CD4-positive, CD25-positive, alpha-beta regulatory T cell (primary cell): ENCODE results near the gene GLDN. TPM values are rescaled to one million over a fixed set of nuclear protein-coding genes. Genes with fewer than 3 reads are reported as not detected.
"Not testable (repeated sequence)": the region's sequence is repeated elsewhere in the genome, so short reads cannot be mapped to it uniquely, and the experiment has no call there.

Experiments
- ATAC-seq, 2 donors: fragments of 150-1000 bp; cut with Tn5 transposase; one replicate each; pipeline ENCODE4 v1.10.0; 2021; ENCODE audit warnings: low read depth in 2 of 2, moderate number of reproducible peaks in 2 of 2, moderate library complexity in 1 of 2
- DNase-seq, 3 donors: peaks; one replicate each; pipeline versions ENCODE4 v3.0.0 to v3.0.0-alpha.2; 2012 to 2022; ENCODE audit warnings: mixed read lengths in 1 of 3
- H3K27ac ChIP-seq: one replicate; pipeline ENCODE4 v1.7.0; 2013; ENCODE audit warnings: mild to moderate bottlenecking, low read length; ENCODE audit not compliant: insufficient read depth, poor library complexity, severe bottlenecking
- H3K27me3 ChIP-seq: one replicate; pipeline ENCODE4 v1.7.0; 2013; ENCODE audit warnings: low read length; ENCODE audit not compliant: control insufficient read depth, insufficient read depth
- H3K36me3 ChIP-seq: one replicate; pipeline ENCODE4 v1.7.0; 2013; ENCODE audit warnings: mild to moderate bottlenecking, low read length, moderate library complexity; ENCODE audit not compliant: control insufficient read depth, insufficient read depth
- H3K4me1 ChIP-seq: 2 replicates; pipeline ENCODE4 v1.7.0; 2013; ENCODE audit warnings: mild to moderate bottlenecking, low read length; ENCODE audit not compliant: insufficient read depth, control insufficient read depth, poor library complexity, severe bottlenecking
- H3K4me3 ChIP-seq: one replicate; pipeline ENCODE4 v1.7.0; 2013; ENCODE audit warnings: low read depth, mild to moderate bottlenecking, low read length, moderate library complexity
- H3K9me3 ChIP-seq, 2 experiments: 1 replicate in 1 of 2; 2 replicates in 1 of 2; pipeline ENCODE4 v1.7.0; 2013; ENCODE audit warnings: low read length in 2 of 2, mild to moderate bottlenecking in 1 of 2, moderate library complexity in 1 of 2; ENCODE audit not compliant: control insufficient read depth in 2 of 2
- H3K27ac Mint-ChIP-seq, 3 donors: one replicate each; pipeline ENCODE4 v1.8.0; 2020 to 2022; ENCODE audit warnings: mild to moderate bottlenecking in 3 of 3, mixed read lengths in 3 of 3, moderate library complexity in 2 of 3
- H3K27me3 Mint-ChIP-seq: one replicate; pipeline ENCODE4 v1.8.0; 2022; ENCODE audit warnings: mild to moderate bottlenecking, mixed read lengths
- H3K36me3 Mint-ChIP-seq: one replicate; pipeline ENCODE4 v1.8.0; 2020; ENCODE audit warnings: mixed read lengths
- H3K4me1 Mint-ChIP-seq, 4 donors: one replicate each; pipeline ENCODE4 v1.8.0; 2020 to 2022; ENCODE audit warnings: mixed read lengths in 4 of 4, mild to moderate bottlenecking in 1 of 4
- H3K4me3 Mint-ChIP-seq, 4 donors: one replicate each; pipeline ENCODE4 v1.8.0; 2020 to 2022; ENCODE audit warnings: mild to moderate bottlenecking in 4 of 4, mixed read lengths in 4 of 4, moderate library complexity in 3 of 4
- H3K9me3 Mint-ChIP-seq, 7 donors: one replicate each; pipeline ENCODE4 v1.8.0; 2020 to 2022; ENCODE audit warnings: mixed read lengths in 7 of 7, mild to moderate bottlenecking in 3 of 7, moderate library complexity in 2 of 7
- polyA plus RNA-seq, 4 donors: library from polyadenylated mRNA; unstranded; fragments of 300-500 nt; fragmentation: Illumina TruSeq; gene quantifications; one replicate each; pipeline ENCODE4 v1.2.3, GENCODE V29; 2021
- total RNA-seq: library from RNA; stranded (reverse); gene quantifications from one replicate; pipeline ENCODE4 v1.2.3, GENCODE V29; 2022

GLDN gene
- total and polyA plus RNA-seq, 5 donors from 2014 or later = not detected

DNA sequence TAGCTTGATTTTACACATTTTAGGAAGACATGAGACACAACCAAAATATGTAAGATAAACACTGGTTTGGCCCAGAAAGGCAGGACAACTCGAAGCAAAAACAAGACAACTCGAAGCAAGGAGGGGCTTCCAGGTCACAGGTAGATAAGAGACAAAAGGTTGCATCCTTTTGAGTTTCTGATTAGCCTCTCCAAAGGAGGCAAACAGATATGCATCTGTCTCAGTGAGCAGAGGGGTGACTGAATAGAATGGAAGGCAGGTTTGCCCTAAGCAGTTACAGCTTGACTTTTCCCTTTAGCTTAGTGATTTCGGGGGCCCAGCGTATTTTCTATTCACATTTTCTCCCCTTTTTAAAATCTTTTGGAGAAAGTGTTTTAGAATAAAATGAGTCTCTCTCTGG lies 74.7 kb downstream of the GLDN start:
- peaks cover 0 to 4% (median 0%) of the 10 kb centered on the region in 7 donors for H3K9me3 Mint-ChIP-seq
- ATAC-seq (no peak), DNase-seq (no peak)
- Histone ChIP-seq H3K4me1 (no peaks in the 10 kb centered on the region), H3K36me3 (no peaks in the 10 kb centered on the region), H3K27ac (no peak overlapping the region), H3K4me3 (no peak overlapping the region), H3K27me3 (no peaks in the 10 kb centered on the region), H3K9me3 (no peaks in the 10 kb centered on the region)
- no peaks in the 10 kb centered on the region for H3K36me3 Mint-ChIP-seq
- no peaks in the 10 kb centered on the region for H3K4me1 Mint-ChIP-seq
- H3K27ac Mint-ChIP-seq = no peak overlapping the region
- peaks cover 4% of the 10 kb centered on the region for H3K27me3 Mint-ChIP-seq
- H3K4me3 Mint-ChIP-seq = no peak overlapping the region

DNA sequence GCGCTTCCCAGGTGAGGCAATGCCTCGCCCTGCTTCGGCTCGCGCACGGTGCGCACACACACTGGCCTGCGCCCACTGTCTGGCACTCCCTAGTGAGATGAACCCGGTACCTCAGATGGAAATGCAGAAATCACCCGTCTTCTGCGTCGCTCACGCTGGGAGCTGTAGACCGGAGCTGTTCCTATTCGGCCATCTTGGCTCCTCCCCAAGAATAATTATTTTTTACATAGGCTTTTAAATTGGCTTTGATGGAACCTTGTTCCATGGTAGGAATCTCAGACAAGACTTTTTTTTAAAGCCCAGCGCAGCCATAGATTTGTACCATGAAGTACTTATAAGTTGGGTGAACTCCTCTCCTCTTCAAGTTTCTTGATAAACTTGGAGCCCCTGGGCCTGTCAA lies 81.6 kb downstream of the GLDN start:
- not testable (repeated sequence) for ATAC-seq, H3K4me3 Mint-ChIP-seq, H3K36me3 ChIP-seq, H3K27ac ChIP-seq, H3K4me1 Mint-ChIP-seq, DNase-seq, H3K36me3 Mint-ChIP-seq, H3K27ac Mint-ChIP-seq, H3K4me3 ChIP-seq, H3K9me3 ChIP-seq, H3K27me3 ChIP-seq, H3K9me3 Mint-ChIP-seq, H3K27me3 Mint-ChIP-seq, H3K4me1 ChIP-seq

DNA sequence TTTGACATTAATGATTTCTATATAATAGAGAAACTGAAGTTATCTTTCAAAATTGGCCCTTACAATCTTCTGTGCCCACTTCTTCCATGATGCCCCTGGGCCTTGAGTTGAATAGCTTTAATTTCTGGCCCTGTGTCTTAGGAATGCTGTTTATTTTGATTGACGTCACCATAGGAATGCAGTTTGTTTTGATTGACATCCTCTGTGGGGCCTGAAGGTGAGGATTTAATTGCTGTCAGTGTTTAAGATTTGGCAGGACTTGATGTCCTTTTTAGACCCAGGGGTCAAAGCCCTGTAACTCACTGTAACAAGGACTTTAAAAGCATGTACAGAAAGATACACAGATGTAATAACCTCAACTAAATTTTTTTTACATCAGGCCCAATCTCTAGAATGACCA lies 83.3 kb downstream of the GLDN start:
- Histone ChIP-seq H3K36me3 (no peaks in the 10 kb centered on the region), H3K9me3 (no peaks in the 10 kb centered on the region), H3K4me1 (no peaks in the 10 kb centered on the region), H3K4me3 (no peak overlapping the region), H3K27me3 (no peaks in the 10 kb centered on the region), H3K27ac (no peak overlapping the region)
- DNase-seq = no peak
- no peaks in the 10 kb centered on the region for H3K4me1 Mint-ChIP-seq
- H3K36me3 Mint-ChIP-seq = no peaks in the 10 kb centered on the region
- peaks cover 0 to 1% (median 0%) of the 10 kb centered on the region in 7 donors for H3K9me3 Mint-ChIP-seq
- H3K27ac Mint-ChIP-seq = no peak overlapping the region
- ATAC-seq = no peak
- no peaks in the 10 kb centered on the region for H3K27me3 Mint-ChIP-seq
- no peak overlapping the region for H3K4me3 Mint-ChIP-seq

DNA sequence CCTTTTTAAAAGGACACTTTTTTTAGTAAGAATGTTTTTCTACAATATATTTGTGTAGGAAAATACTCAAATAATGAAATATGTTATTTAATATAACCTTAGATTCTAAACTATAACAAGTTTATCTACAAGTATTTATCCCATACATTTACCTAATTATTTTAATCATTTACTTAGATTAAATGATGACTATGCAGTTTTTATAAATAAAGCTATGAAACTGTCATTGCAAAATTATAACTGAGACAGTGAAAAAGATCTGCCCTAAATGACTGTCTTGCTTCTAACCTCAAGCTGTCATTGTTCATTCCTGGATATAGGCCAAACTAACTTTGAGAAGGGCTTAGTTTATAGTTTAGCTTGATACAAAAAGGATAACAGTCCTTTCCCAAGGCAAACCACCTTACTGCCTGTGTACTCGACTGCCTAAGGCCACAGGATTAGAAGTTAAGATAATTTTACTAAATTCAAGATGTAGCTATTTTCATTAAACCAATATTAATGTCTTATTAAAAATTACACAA lies 84.1 kb downstream of the GLDN start:
- no peak overlapping the region for H3K4me3 ChIP-seq
- DNase-seq = no peak
- H3K27me3 ChIP-seq = no peaks in the 10 kb centered on the region
- Mint-ChIP-seq H3K9me3 (peaks cover 0 to 3% (median 0%) of the 10 kb centered on the region in 7 donors), H3K27ac (no peak overlapping the region), H3K27me3 (no peaks in the 10 kb centered on the region), H3K4me1 (no peaks in the 10 kb centered on the region), H3K4me3 (no peak overlapping the region), H3K36me3 (no peaks in the 10 kb centered on the region)
- no peaks in the 10 kb centered on the region for H3K4me1 ChIP-seq
- no peak overlapping the region for H3K27ac ChIP-seq
- H3K36me3 ChIP-seq = no peaks in the 10 kb centered on the region
- H3K9me3 ChIP-seq = no peaks in the 10 kb centered on the region
- ATAC-seq = no peak

DNA sequence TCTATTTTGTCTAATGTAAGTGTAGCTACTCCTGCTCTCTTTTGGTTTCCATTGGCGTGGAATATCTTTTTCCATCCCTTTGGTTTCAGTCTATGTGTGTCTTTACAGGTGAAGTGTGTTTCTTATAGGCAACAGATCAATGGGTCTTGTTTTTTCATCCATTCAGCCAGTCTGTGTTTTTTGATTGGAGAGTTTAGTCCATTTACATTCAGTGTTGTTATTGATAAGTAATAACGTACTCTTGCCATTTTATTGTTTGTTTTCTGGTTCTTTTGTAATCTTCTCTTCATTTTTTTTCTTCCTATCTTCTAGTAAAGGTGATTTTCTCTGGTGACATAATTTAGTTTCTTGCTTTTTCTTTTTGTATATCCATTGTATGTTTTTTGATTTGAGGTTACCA lies 97.1 kb downstream of the GLDN start:
- H3K4me1 ChIP-seq = no peaks in the 10 kb centered on the region
- no peak for ATAC-seq
- H3K27me3 Mint-ChIP-seq = peaks cover 14% of the 10 kb centered on the region
- no peaks in the 10 kb centered on the region for H3K9me3 ChIP-seq
- H3K4me3 ChIP-seq = no peak overlapping the region
- H3K27me3 ChIP-seq = no peaks in the 10 kb centered on the region
- H3K27ac Mint-ChIP-seq = no peak overlapping the region
- no peak for DNase-seq
- H3K9me3 Mint-ChIP-seq = peaks cover 0 to 3% (median 0%) of the 10 kb centered on the region in 7 donors
- H3K36me3 Mint-ChIP-seq = no peaks in the 10 kb centered on the region
- no peak overlapping the region for H3K27ac ChIP-seq
- no peak overlapping the region for H3K4me3 Mint-ChIP-seq
- no peaks in the 10 kb centered on the region for H3K36me3 ChIP-seq
- H3K4me1 Mint-ChIP-seq = no peaks in the 10 kb centered on the region

DNA sequence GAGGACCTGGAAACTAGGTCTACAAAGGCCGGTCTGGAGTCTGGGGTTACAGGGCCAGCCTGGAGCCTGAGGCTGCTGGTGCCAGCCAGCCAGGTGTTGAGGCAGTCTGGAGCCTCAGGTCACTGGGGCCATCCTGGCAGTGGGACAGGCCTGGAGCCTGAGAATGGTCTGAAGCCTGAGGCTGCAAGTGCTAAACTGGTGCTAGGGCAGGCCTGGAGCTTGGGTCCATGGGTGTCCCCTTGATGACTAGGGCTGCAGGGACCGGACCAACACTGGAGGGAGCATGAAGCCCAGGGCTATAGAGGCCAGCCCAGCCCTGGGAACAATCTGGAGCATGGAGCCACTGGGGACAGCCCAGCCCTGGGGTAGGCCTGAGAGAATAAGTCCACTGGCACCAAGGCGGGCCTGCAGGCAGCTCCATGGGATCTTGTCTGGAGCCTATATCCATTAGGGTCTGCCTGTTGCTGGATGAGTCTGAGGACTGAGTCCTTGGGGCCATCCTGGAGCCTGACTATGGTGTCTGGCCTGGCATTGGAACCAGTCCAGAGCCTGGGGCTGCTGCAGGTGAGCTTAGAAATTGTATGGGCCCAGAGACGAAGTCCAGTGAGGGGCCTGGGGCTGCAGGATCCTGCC lies 101.9 kb downstream of the GLDN start:
- no peaks in the 10 kb centered on the region for H3K36me3 ChIP-seq

DNA sequence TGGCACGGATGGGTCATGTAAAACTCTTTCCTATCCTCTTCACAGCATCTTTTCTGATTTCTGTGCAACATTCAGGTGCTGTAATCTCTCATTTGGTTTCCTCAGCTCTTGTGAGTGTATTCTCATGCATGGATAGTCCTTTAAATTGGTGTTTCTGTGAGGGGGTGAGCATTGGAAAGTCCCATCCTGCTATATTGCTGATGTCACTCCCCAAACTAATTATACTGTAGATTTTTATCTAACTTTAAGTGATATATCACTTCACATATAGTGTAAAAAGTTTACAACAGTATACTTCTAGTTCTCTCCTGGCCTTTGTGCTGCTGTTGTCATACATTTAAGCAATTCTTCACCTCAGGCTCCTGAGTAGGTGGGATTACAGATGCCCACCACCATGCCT lies 102.7 kb downstream of the GLDN start:
- Histone ChIP-seq H3K9me3 (no peaks in the 10 kb centered on the region), H3K4me3 (no peak overlapping the region), H3K27ac (no peak overlapping the region), H3K36me3 (no peaks in the 10 kb centered on the region), H3K27me3 (no peaks in the 10 kb centered on the region), H3K4me1 (no peaks in the 10 kb centered on the region)
- Mint-ChIP-seq H3K9me3 (no peaks in the 10 kb centered on the region), H3K27me3 (no peaks in the 10 kb centered on the region), H3K4me3 (no peak overlapping the region), H3K4me1 (no peaks in the 10 kb centered on the region), H3K36me3 (no peaks in the 10 kb centered on the region), H3K27ac (no peak overlapping the region)
- ATAC-seq (no peak), DNase-seq (no peak)

More for the DNA sequence above, 101.9 kb downstream of the GLDN start:
- no peak overlapping the region for H3K4me3 Mint-ChIP-seq
- H3K36me3 Mint-ChIP-seq = no peaks in the 10 kb centered on the region
- H3K27me3 Mint-ChIP-seq = peaks cover 2% of the 10 kb centered on the region
- DNase-seq (no peak), ATAC-seq (no peak)
- H3K4me1 Mint-ChIP-seq = no peaks in the 10 kb centered on the region
- H3K27me3 ChIP-seq = no peaks in the 10 kb centered on the region
- peaks cover 0 to under 1% (median 0%) of the 10 kb centered on the region in 7 donors for H3K9me3 Mint-ChIP-seq
- no peaks in the 10 kb centered on the region for H3K9me3 ChIP-seq
- no peak overlapping the region for H3K27ac Mint-ChIP-seq
- H3K27ac ChIP-seq = no peak overlapping the region
- no peak overlapping the region for H3K4me3 ChIP-seq
- H3K4me1 ChIP-seq = no peaks in the 10 kb centered on the region

DNA sequence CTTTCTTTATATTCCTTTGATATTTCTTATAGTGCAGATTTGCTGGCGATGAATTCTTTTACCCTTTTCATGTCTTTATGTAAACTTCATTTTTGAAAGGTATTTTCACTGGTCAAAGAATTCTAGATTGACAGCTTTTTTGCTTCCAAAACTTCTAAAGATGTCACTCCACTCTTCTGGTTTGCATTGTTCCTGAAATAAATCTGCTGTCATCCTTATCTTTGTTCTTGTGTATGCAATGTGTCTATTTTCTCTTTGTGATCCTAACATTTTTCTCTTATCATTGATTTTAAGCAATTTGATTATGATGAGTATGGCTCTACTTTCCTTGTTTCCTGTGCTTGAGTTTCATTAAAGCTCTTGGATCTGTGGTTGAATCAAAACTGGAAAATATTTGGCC lies 103.4 kb downstream of the GLDN start:
- no peaks in the 10 kb centered on the region for H3K36me3 Mint-ChIP-seq
- no peaks in the 10 kb centered on the region for H3K27me3 Mint-ChIP-seq
- Histone ChIP-seq H3K27me3 (no peaks in the 10 kb centered on the region), H3K4me3 (no peak overlapping the region), H3K4me1 (no peaks in the 10 kb centered on the region), H3K9me3 (no peaks in the 10 kb centered on the region), H3K36me3 (no peaks in the 10 kb centered on the region), H3K27ac (no peak overlapping the region)
- H3K4me3 Mint-ChIP-seq = no peak overlapping the region
- peaks cover 0 to 2% (median 0%) of the 10 kb centered on the region in 7 donors for H3K9me3 Mint-ChIP-seq
- no peak overlapping the region for H3K27ac Mint-ChIP-seq
- DNase-seq = no peak
- no peaks in the 10 kb centered on the region for H3K4me1 Mint-ChIP-seq
- no peak for ATAC-seq
